Chondrocyte (in vitro differentiated cells): Measurements from ENCODE around the gene UBAP1. TPM values are rescaled to one million over a fixed set of nuclear protein-coding genes. Genes with fewer than 3 reads are reported as not detected.
A peak's percentile ranks its signal among the peaks of the same experiment; 100 is the strongest.
"Not testable (repeated sequence)": the region's sequence is repeated elsewhere in the genome, so short reads cannot be mapped to it uniquely, and the experiment has no call there.

Source experiments
- DNase-seq: peaks from one replicate; pipeline ENCODE4 v3.0.0; 2021; ENCODE audit warnings: mixed read lengths, low spot score
- H3K27ac Mint-ChIP-seq: one replicate; pipeline ENCODE4 v1.8.0; 2021; ENCODE audit warnings: mild to moderate bottlenecking, moderate library complexity, mixed read lengths; ENCODE audit not compliant: unreplicated experiment
- H3K27me3 Mint-ChIP-seq: 2 replicates; pipeline ENCODE4 v1.8.0; 2021; ENCODE audit warnings: low read depth, mixed read lengths
- H3K36me3 Mint-ChIP-seq: 2 replicates; pipeline ENCODE4 v1.8.0; 2021; ENCODE audit warnings: low read depth, mixed read lengths
- H3K4me1 Mint-ChIP-seq: 2 replicates; pipeline ENCODE4 v1.8.0; 2021; ENCODE audit warnings: low read depth, mild to moderate bottlenecking, mixed read lengths
- H3K4me3 Mint-ChIP-seq: one replicate; pipeline ENCODE4 v1.8.0; 2021; ENCODE audit warnings: mild to moderate bottlenecking, moderate library complexity, mixed read lengths; ENCODE audit not compliant: unreplicated experiment
- H3K9me3 Mint-ChIP-seq: 2 replicates; pipeline ENCODE4 v1.8.0; 2021; ENCODE audit warnings: low read depth, mixed read lengths
- CTCF ChIP-seq: fragments of 200-600 bp; sonication (generic); IDR thresholded peaks from 2 replicates; pipeline ENCODE4 v1.5.0; 2021; ENCODE audit warnings: antibody characterized with exemption, mild to moderate bottlenecking, moderate library complexity
- total RNA-seq: library from RNA; stranded (reverse); gene quantifications from 3 replicates; pipeline ENCODE4 v1.2.1, GENCODE V29; 2021

Gene UBAP1
- total RNA-seq, 1 donor from 2014 or later, result 33.3 TPM

- peaks cover 2% of the 10 kb centered on the region for H3K36me3 Mint-ChIP-seq
- no peaks in the 10 kb centered on the region for H3K9me3 Mint-ChIP-seq
- peaks cover 20% of the 10 kb centered on the region for H3K4me1 Mint-ChIP-seq
- no peaks in the 10 kb centered on the region for H3K27me3 Mint-ChIP-seq
- H3K27ac Mint-ChIP-seq, result no peak overlapping the region
- TF ChIP-seq CTCF, result no peak
- no peak for DNase-seq
- no peak overlapping the region for H3K4me3 Mint-ChIP-seq
These were observed 39.6 kb downstream of the UBAP1 start for GRCh38 chr9:34218446-34218845.

GRCh38 chr9:34219421-34219820 lies 40.6 kb downstream of the UBAP1 start:
- H3K36me3 Mint-ChIP-seq, result no peaks in the 10 kb centered on the region
- DNase-seq, result no peak
- H3K9me3 Mint-ChIP-seq, result no peaks in the 10 kb centered on the region
- peaks cover 29% of the 10 kb centered on the region for H3K4me1 Mint-ChIP-seq
- H3K4me3 Mint-ChIP-seq, result no peak overlapping the region
- no peaks in the 10 kb centered on the region for H3K27me3 Mint-ChIP-seq
- no peak overlapping the region for H3K27ac Mint-ChIP-seq
- TF ChIP-seq CTCF, result no peak

GRCh38 chr9:34220218-34220617 lies 41.4 kb downstream of the UBAP1 start:
- no peak for TF ChIP-seq CTCF
- no peak for DNase-seq
- Mint-ChIP-seq H3K27me3 (no peaks in the 10 kb centered on the region), H3K9me3 (no peaks in the 10 kb centered on the region), H3K4me3 (no peak overlapping the region), H3K27ac (no peak overlapping the region), H3K4me1 (peaks cover 34% of the 10 kb centered on the region), H3K36me3 (no peaks in the 10 kb centered on the region)

GRCh38 chr9:34224349-34224748 lies 45.5 kb downstream of the UBAP1 start:
- H3K4me1 Mint-ChIP-seq, result peaks cover 40% of the 10 kb centered on the region

GRCh38 chr9:34226144-34226760 lies 47.4 kb downstream of the UBAP1 start:
- H3K27ac Mint-ChIP-seq, H3K9me3 Mint-ChIP-seq, H3K4me3 Mint-ChIP-seq, DNase-seq, H3K36me3 Mint-ChIP-seq, H3K27me3 Mint-ChIP-seq: not testable (repeated sequence)
- peaks cover 50% of the 10 kb centered on the region for H3K4me1 Mint-ChIP-seq

More at GRCh38 chr9:34224349-34224748, 45.5 kb downstream of the UBAP1 start:
- no peak for DNase-seq
- Mint-ChIP-seq H3K9me3 (no peaks in the 10 kb centered on the region), H3K4me3 (no peak overlapping the region), H3K36me3 (no peaks in the 10 kb centered on the region), H3K27me3 (no peaks in the 10 kb centered on the region), H3K27ac (peak overlapping the region; percentile 81)
- TF ChIP-seq CTCF, result no peak

- no peaks in the 10 kb centered on the region for H3K36me3 Mint-ChIP-seq
- no peak for DNase-seq
- no peak overlapping the region for H3K27ac Mint-ChIP-seq
- H3K4me3 Mint-ChIP-seq, result no peak overlapping the region
- H3K27me3 Mint-ChIP-seq, result no peaks in the 10 kb centered on the region
- H3K4me1 Mint-ChIP-seq, result peaks cover 39% of the 10 kb centered on the region
- no peaks in the 10 kb centered on the region for H3K9me3 Mint-ChIP-seq
- no peak for TF ChIP-seq CTCF
These were observed 48.6 kb downstream of the UBAP1 start for GRCh38 chr9:34227445-34227844.
